ENCODE measurements around the gene CAPN1.

Gene CAPN1

GRCh38 chr11:65204143-65204542 lies 22.4 kb downstream of the CAPN1 start:
- no peak for DNase-seq (ENCODE audit: low spot score)

GRCh38 chr11:65204646-65205601 lies 23.2 kb downstream of the CAPN1 start:
- DNase-seq (ENCODE audit: low spot score) = peak; percentile 95

GRCh38 chr11:65205602-65205967 lies 23.9 kb downstream of the CAPN1 start:
- DNase-seq (ENCODE audit: low spot score) = no peak

- DNase-seq (ENCODE audit: low spot score) = no peak
Observed at GRCh38 chr11:65206441-65206841, 24.7 kb downstream of the CAPN1 start.

GRCh38 chr11:65206901-65207300 lies 25.2 kb downstream of the CAPN1 start:
- DNase-seq (ENCODE audit: low spot score) = no peak

- DNase-seq (ENCODE audit: low spot score) = no peak
Observed at GRCh38 chr11:65207918-65208784, 26.4 kb downstream of the CAPN1 start.

GRCh38 chr11:65208785-65209710 lies 27.3 kb downstream of the CAPN1 start:
- no peak for DNase-seq (ENCODE audit: low spot score)

GRCh38 chr11:65209711-65210360 lies 28.1 kb downstream of the CAPN1 start:
- no peak for DNase-seq (ENCODE audit: low spot score)

- no peak for DNase-seq (ENCODE audit: low spot score)
Observed at GRCh38 chr11:65210361-65210731, 28.6 kb downstream of the CAPN1 start.

GRCh38 chr11:65210748-65211147 lies 29.0 kb downstream of the CAPN1 start:
- no peak for DNase-seq (ENCODE audit: low spot score)

GRCh38 chr11:65211293-65212105 lies 29.8 kb downstream of the CAPN1 start:
- no peak for DNase-seq (ENCODE audit: low spot score)

- peak; percentile 37 for DNase-seq (ENCODE audit: low spot score)
Observed at GRCh38 chr11:65212226-65212801, 30.6 kb downstream of the CAPN1 start.

GRCh38 chr11:65213322-65214211 lies 31.8 kb downstream of the CAPN1 start:
- peak; percentile 73 for DNase-seq (ENCODE audit: low spot score)

- no peak for DNase-seq (ENCODE audit: low spot score)
Observed at GRCh38 chr11:65214212-65214845, 32.6 kb downstream of the CAPN1 start.

GRCh38 chr11:65215441-65216076 lies 33.8 kb downstream of the CAPN1 start:
- DNase-seq (ENCODE audit: low spot score) = no peak

GRCh38 chr11:65216830-65217229 lies 35.1 kb downstream of the CAPN1 start:
- no peak for DNase-seq (ENCODE audit: low spot score)

- DNase-seq (ENCODE audit: low spot score) = no peak
Observed at GRCh38 chr11:65217441-65218423, 36.0 kb downstream of the CAPN1 start.
